ENCODE results near the gene TSPEAR. TPM values are rescaled to one million over a fixed set of nuclear protein-coding genes. Genes with fewer than 3 reads are reported as not detected.

Gene TSPEAR
- polyA plus RNA-seq, 12 donors, result 0.05 to 9.3 (median 0.18) TPM; not detected in 3

GRCh38 chr21:44519346-44520325 lies 191.7 kb downstream of the TSPEAR start:
- no peak for DNase-seq

GRCh38 chr21:44518686-44519085 lies 192.7 kb downstream of the TSPEAR start:
- no peak for DNase-seq

GRCh38 chr21:44517175-44517899 lies 194.0 kb downstream of the TSPEAR start:
- no peak for DNase-seq

GRCh38 chr21:44516828-44517174 lies 194.6 kb downstream of the TSPEAR start:
- DNase-seq, result no peak

GRCh38 chr21:44516342-44516741 lies 195.0 kb downstream of the TSPEAR start:
- no peak for DNase-seq

GRCh38 chr21:44515359-44516165 lies 195.8 kb downstream of the TSPEAR start:
- DNase-seq, result no peak

- DNase-seq, result no peak
Measured at GRCh38 chr21:44514746-44515358, 196.5 kb downstream of the TSPEAR start.

GRCh38 chr21:44514218-44514520 lies 197.2 kb downstream of the TSPEAR start:
- DNase-seq, result no peak

- DNase-seq, result no peak
Measured at GRCh38 chr21:44513389-44514217, 197.8 kb downstream of the TSPEAR start.

GRCh38 chr21:44512496-44513388 lies 198.6 kb downstream of the TSPEAR start:
- no peak for DNase-seq

GRCh38 chr21:44511938-44512275 lies 199.5 kb downstream of the TSPEAR start:
- DNase-seq, result no peak

- DNase-seq, result no peak
Measured at GRCh38 chr21:44511219-44511937, 200.0 kb downstream of the TSPEAR start.

GRCh38 chr21:44510508-44511218 lies 200.7 kb downstream of the TSPEAR start:
- no peak for DNase-seq

- DNase-seq, result no peak
Measured at GRCh38 chr21:44510109-44510507, 201.3 kb downstream of the TSPEAR start.

- DNase-seq, result no peak
Measured at GRCh38 chr21:44509539-44509938, 201.8 kb downstream of the TSPEAR start.

GRCh38 chr21:44508711-44509445 lies 202.5 kb downstream of the TSPEAR start:
- no peak for DNase-seq

- no peak for DNase-seq
Measured at GRCh38 chr21:44508426-44508710, 203.0 kb downstream of the TSPEAR start.

Data from muscle of arm (tissue), 12 donors.